ENCODE results near the gene MRPS16. TPM values are rescaled to one million over a fixed set of nuclear protein-coding genes. Genes with fewer than 3 reads are reported as not detected.

The MRPS16 gene
- total and polyA plus RNA-seq, 2 of the 13 experiments (the other 11 are each of a cell fraction or from before 2014, with no cell fraction given): 70.1 to 135 TPM

DNA sequence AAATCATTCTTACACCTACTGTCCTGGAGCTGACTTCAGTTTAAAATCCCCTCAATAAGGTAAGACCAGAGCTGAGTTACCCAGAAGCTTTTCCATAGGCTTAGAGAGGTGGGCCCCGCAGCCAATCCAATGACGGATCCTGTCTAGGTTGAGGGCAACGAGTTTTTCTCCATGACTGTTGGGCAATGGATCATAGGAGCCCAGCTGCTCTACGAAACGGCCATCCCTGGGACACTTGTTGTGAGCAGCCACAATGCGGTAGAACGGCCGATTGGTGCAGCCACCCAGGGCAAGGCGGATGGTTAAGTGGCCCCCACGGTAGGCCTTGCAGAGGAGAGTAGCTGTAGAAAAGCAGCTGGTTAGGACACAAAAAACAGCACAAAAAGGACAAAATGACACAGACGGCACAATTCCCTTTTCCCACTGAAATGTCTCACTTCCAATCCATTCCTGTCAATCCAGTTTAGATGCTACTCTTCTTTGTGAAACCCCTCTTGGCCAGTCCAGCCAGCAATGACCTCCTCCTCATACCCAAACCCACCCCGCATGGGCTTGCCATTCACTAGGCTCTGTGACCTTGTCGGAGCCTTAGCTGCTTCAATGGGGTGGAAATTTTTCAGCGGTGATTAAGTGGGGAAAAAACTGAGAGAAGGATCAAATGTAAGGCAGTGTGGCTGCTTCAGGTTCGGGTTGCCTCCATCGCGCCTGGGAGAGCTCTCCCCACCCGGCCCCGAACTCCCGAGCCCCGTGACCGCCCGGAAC lies 580 bp downstream of the MRPS16 start (continued):
- TF ChIP-seq, protein P1, sequence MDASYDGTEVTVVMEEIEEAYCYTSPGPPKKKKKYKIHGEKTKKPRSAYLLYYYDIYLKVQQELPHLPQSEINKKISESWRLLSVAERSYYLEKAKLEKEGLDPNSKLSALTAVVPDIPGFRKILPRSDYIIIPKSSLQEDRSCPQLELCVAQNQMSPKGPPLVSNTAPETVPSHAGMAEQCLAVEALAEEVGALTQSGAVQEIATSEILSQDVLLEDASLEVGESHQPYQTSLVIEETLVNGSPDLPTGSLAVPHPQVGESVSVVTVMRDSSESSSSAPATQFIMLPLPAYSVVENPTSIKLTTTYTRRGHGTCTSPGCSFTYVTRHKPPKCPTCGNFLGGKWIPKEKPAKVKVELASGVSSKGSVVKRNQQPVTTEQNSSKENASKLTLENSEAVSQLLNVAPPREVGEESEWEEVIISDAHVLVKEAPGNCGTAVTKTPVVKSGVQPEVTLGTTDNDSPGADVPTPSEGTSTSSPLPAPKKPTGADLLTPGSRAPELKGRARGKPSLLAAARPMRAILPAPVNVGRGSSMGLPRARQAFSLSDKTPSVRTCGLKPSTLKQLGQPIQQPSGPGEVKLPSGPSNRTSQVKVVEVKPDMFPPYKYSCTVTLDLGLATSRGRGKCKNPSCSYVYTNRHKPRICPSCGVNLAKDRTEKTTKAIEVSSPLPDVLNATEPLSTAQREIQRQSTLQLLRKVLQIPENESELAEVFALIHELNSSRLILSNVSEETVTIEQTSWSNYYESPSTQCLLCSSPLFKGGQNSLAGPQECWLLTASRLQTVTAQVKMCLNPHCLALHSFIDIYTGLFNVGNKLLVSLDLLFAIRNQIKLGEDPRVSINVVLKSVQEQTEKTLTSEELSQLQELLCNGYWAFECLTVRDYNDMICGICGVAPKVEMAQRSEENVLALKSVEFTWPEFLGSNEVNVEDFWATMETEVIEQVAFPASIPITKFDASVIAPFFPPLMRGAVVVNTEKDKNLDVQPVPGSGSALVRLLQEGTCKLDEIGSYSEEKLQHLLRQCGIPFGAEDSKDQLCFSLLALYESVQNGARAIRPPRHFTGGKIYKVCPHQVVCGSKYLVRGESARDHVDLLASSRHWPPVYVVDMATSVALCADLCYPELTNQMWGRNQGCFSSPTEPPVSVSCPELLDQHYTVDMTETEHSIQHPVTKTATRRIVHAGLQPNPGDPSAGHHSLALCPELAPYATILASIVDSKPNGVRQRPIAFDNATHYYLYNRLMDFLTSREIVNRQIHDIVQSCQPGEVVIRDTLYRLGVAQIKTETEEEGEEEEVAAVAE (CRISPR knock-in tag; IDR thresholded peaks at IDR 0.05; ENCODE audit: borderline replicate concordance): peak; percentile 76
- TF ChIP-seq, protein P2, sequence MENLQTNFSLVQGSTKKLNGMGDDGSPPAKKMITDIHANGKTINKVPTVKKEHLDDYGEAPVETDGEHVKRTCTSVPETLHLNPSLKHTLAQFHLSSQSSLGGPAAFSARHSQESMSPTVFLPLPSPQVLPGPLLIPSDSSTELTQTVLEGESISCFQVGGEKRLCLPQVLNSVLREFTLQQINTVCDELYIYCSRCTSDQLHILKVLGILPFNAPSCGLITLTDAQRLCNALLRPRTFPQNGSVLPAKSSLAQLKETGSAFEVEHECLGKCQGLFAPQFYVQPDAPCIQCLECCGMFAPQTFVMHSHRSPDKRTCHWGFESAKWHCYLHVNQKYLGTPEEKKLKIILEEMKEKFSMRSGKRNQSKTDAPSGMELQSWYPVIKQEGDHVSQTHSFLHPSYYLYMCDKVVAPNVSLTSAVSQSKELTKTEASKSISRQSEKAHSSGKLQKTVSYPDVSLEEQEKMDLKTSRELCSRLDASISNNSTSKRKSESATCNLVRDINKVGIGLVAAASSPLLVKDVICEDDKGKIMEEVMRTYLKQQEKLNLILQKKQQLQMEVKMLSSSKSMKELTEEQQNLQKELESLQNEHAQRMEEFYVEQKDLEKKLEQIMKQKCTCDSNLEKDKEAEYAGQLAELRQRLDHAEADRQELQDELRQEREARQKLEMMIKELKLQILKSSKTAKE (CRISPR knock-in tag; IDR thresholded peaks at IDR 0.05; ENCODE audit: borderline replicate concordance): no peak
- TF ChIP-seq CBFB (CRISPR knock-in tag; IDR thresholded peaks at IDR 0.05) (no peak), TCF12 (IDR thresholded peaks at IDR 0.05) (no peak), TCF12 (CRISPR knock-in tag; IDR thresholded peaks at IDR 0.05) (no peak), ZFP36L2 (CRISPR knock-in tag; IDR thresholded peaks at IDR 0.05) (0 out of 2 replicates have a peak, but pooled peaks have one; percentile 16), ZNF468 (CRISPR knock-in tag; IDR thresholded peaks at IDR 0.05) (no peak), SIN3B (IDR thresholded peaks at IDR 0.05; ENCODE audit: low read length) (no peak), ZNF788 (CRISPR knock-in tag; IDR thresholded peaks at IDR 0.05; ENCODE audit: borderline replicate concordance) (no peak), ARNTL (CRISPR knock-in tag; IDR thresholded peaks at IDR 0.05) (no peak), MAF1 (CRISPR knock-in tag; IDR thresholded peaks at IDR 0.05; ENCODE audit: borderline replicate concordance) (0 out of 2 replicates have a peak, but pooled peaks have one; percentile 13), ZNF670 (CRISPR knock-in tag; IDR thresholded peaks at IDR 0.05; ENCODE audit: borderline replicate concordance) (no peak), HMG20B (CRISPR knock-in tag; conservative IDR thresholded peaks at IDR 0.05) (no peak), ZNF33B (CRISPR knock-in tag; IDR thresholded peaks at IDR 0.05) (no peak), ZNF263 (CRISPR knock-in tag; IDR thresholded peaks at IDR 0.05) (no peak; the same call in 1 of the 2 replicates)
- TF ChIP-seq, protein P3, sequence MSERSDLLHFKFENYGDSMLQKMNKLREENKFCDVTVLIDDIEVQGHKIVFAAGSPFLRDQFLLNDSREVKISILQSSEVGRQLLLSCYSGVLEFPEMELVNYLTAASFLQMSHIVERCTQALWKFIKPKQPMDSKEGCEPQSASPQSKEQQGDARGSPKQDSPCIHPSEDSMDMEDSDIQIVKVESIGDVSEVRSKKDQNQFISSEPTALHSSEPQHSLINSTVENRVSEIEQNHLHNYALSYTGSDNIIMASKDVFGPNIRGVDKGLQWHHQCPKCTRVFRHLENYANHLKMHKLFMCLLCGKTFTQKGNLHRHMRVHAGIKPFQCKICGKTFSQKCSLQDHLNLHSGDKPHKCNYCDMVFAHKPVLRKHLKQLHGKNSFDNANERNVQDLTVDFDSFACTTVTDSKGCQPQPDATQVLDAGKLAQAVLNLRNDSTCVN (CRISPR knock-in tag; IDR thresholded peaks at IDR 0.05; ENCODE audit: borderline replicate concordance): no peak
- TF ChIP-seq, protein P4, sequence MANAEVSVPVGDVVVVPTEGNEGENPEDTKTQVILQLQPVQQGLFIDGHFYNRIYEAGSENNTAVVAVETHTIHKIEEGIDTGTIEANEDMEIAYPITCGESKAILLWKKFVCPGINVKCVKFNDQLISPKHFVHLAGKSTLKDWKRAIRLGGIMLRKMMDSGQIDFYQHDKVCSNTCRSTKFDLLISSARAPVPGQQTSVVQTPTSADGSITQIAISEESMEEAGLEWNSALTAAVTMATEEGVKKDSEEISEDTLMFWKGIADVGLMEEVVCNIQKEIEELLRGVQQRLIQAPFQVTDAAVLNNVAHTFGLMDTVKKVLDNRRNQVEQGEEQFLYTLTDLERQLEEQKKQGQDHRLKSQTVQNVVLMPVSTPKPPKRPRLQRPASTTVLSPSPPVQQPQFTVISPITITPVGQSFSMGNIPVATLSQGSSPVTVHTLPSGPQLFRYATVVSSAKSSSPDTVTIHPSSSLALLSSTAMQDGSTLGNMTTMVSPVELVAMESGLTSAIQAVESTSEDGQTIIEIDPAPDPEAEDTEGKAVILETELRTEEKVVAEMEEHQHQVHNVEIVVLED (CRISPR knock-in tag; IDR thresholded peaks at IDR 0.05; ENCODE audit: borderline replicate concordance): no peak
- TF ChIP-seq, protein P5, sequence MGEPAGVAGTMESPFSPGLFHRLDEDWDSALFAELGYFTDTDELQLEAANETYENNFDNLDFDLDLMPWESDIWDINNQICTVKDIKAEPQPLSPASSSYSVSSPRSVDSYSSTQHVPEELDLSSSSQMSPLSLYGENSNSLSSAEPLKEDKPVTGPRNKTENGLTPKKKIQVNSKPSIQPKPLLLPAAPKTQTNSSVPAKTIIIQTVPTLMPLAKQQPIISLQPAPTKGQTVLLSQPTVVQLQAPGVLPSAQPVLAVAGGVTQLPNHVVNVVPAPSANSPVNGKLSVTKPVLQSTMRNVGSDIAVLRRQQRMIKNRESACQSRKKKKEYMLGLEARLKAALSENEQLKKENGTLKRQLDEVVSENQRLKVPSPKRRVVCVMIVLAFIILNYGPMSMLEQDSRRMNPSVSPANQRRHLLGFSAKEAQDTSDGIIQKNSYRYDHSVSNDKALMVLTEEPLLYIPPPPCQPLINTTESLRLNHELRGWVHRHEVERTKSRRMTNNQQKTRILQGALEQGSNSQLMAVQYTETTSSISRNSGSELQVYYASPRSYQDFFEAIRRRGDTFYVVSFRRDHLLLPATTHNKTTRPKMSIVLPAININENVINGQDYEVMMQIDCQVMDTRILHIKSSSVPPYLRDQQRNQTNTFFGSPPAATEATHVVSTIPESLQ (CRISPR knock-in tag; conservative IDR thresholded peaks at IDR 0.05): no peak
